H1 (cell line): Measurements from ENCODE around the gene NECAB3. TPM values are rescaled to one million over a fixed set of nuclear protein-coding genes. Genes with fewer than 3 reads are reported as not detected.
A peak's percentile ranks its signal among the peaks of the same experiment; 100 is the strongest.

Source experiments
- KDM1A ChIP-seq: fragments of 200-600, 300-600 bp; sonication (generic); IDR thresholded peaks from 2 replicates; pipeline ENCODE4 v1.7.1; 2016; ENCODE audit warnings: mild to moderate bottlenecking, low read length, borderline replicate concordance
- MAFK ChIP-seq: IDR thresholded peaks from 2 replicates; pipeline ENCODE4 v1.6.1; 2012; ENCODE audit warnings: low read depth, mild to moderate bottlenecking, improper control_type of control experiment, low read length
- POLR2A ChIP-seq, 2 experiments: IDR thresholded peaks; 1 replicate in 1 of 2; 2 replicates in 1 of 2; pipeline ENCODE4 v1.6.1; 2011; ENCODE audit warnings: low read depth in 2 of 2, low read length in 2 of 2, mild to moderate bottlenecking in 2 of 2; ENCODE audit errors: control extremely low read depth in 1 of 2
- RAD21 ChIP-seq, 2 experiments: IDR thresholded peaks in 1 of 2; conservative IDR thresholded peaks in 1 of 2; 2 replicates each; pipeline ENCODE4 v1.6.1; 2011; ENCODE audit warnings: low read depth in 2 of 2, low read length in 2 of 2, improper control_type of control experiment in 1 of 2, inconsistent platforms in 1 of 2, mild to moderate bottlenecking in 1 of 2, moderate library complexity in 1 of 2
- SIN3A ChIP-seq, 2 experiments: IDR thresholded peaks in 1 of 2; conservative IDR thresholded peaks in 1 of 2; 2 replicates each; pipeline ENCODE4 v1.6.1; 2011 to 2012; ENCODE audit warnings: low read length in 2 of 2, improper control_type of control experiment in 1 of 2, low read depth in 1 of 2, mild to moderate bottlenecking in 1 of 2
- SRF ChIP-seq: IDR thresholded peaks from 2 replicates; pipeline ENCODE4 v1.6.1; 2011; ENCODE audit warnings: mild to moderate bottlenecking, low read depth, low read length, moderate library complexity
- SUZ12 ChIP-seq: fragments of 200-600 bp; sonication (generic); IDR thresholded peaks from 2 replicates; pipeline ENCODE4 v1.6.1; 2012; ENCODE audit warnings: mild to moderate bottlenecking, inconsistent platforms, low read length, moderate library complexity, mixed read lengths
- TAF7 ChIP-seq: optimal IDR thresholded peaks from 2 replicates; pipeline ENCODE3; 2011; ENCODE audit warnings: low read depth, mild to moderate bottlenecking, inconsistent platforms, low read length, moderate library complexity, borderline replicate concordance
- polyA plus RNA-seq, 7 experiments: library from polyadenylated mRNA; depleted of rRNA in 3 of 7; stranded (reverse) in 5 of 7; unstranded in 2 of 7; fragments of >200 nt in 5 of 7; fragments of 200-250 nt in 2 of 7; gene quantifications; 1 replicate in 5 of 7; 2 replicates in 1 of 7; 4 replicates in 1 of 7; pipeline versions ENCODE4 v1.2.1 to v1.2.3, GENCODE V29; 2011 to 2013; ENCODE audit warnings: missing spikeins in 2 of 7, mixed read lengths in 2 of 7
- total RNA-seq: library from RNA; stranded (reverse); fragmentation: NEBNext Ultra II Directional; extraction: Animal tissue kit (Norgen Biotek cat#: 25700); gene quantifications from 2 replicates; pipeline ENCODE4 v1.2.1, GENCODE V29; 2021

The NECAB3 gene
- total and polyA plus RNA-seq, 2 of the 8 experiments (the other 6 are each of a cell fraction or from before 2014, with no cell fraction given), result 20.5 to 46.2 TPM

GRCh38 chr20:33684533-33685327 lies 10.5 kb upstream of the NECAB3 start (continued):
- TF ChIP-seq TAF7 (peak; percentile 16), RAD21 (IDR thresholded peaks at IDR 0.05 in 1 of 2, conservative IDR thresholded peaks at IDR 0.05 in 1 of 2; ENCODE audit: low read depth in 2 of 2, low read length in 2 of 2) (no peak), KDM1A (peak; percentile 40; the same call in 1 of the 2 replicates), SUZ12 (no peak), MAFK (no peak), POLR2A (IDR thresholded peaks at IDR 0.05; ENCODE audit: control extremely low read depth in 1 of 2, low read depth in 2 of 2, low read length in 2 of 2) (no peak), SIN3A (conservative IDR thresholded peaks at IDR 0.05 in 1 of 2, IDR thresholded peaks at IDR 0.05 in 1 of 2; ENCODE audit: low read depth in 1 of 2, low read length in 2 of 2) (no peak), SRF (no peak)
